ENCODE measurements around the gene RUSF1. TPM values are rescaled to one million over a fixed set of nuclear protein-coding genes. Genes with fewer than 3 reads are reported as not detected.

RUSF1 gene
- total RNA-seq, 4 donors from 2014 or later, result 20.2 to 49.2 (median 34.2) TPM

GRCh38 chr16:31451201-31451600 lies 57.0 kb downstream of the RUSF1 start:
- TF ChIP-seq, protein P1, sequence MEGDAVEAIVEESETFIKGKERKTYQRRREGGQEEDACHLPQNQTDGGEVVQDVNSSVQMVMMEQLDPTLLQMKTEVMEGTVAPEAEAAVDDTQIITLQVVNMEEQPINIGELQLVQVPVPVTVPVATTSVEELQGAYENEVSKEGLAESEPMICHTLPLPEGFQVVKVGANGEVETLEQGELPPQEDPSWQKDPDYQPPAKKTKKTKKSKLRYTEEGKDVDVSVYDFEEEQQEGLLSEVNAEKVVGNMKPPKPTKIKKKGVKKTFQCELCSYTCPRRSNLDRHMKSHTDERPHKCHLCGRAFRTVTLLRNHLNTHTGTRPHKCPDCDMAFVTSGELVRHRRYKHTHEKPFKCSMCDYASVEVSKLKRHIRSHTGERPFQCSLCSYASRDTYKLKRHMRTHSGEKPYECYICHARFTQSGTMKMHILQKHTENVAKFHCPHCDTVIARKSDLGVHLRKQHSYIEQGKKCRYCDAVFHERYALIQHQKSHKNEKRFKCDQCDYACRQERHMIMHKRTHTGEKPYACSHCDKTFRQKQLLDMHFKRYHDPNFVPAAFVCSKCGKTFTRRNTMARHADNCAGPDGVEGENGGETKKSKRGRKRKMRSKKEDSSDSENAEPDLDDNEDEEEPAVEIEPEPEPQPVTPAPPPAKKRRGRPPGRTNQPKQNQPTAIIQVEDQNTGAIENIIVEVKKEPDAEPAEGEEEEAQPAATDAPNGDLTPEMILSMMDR (IDR thresholded peaks at IDR 0.05; ENCODE audit: low read depth), result no peak

GRCh38 chr16:31441956-31442355 lies 66.2 kb downstream of the RUSF1 start:
- TF ChIP-seq, protein P1 (IDR thresholded peaks at IDR 0.05; ENCODE audit: low read depth), result no peak

- TF ChIP-seq, protein P1 (IDR thresholded peaks at IDR 0.05; ENCODE audit: low read depth), result no peak
Measured at GRCh38 chr16:31440516-31441184, 67.5 kb downstream of the RUSF1 start.

GRCh38 chr16:31439519-31439918 lies 68.7 kb downstream of the RUSF1 start:
- TF ChIP-seq, protein P1 (IDR thresholded peaks at IDR 0.05; ENCODE audit: low read depth), result no peak

Other genes with a start within 250 kb of the RUSF1 start
- gene ITGAM, start 248.4 kb downstream of the RUSF1 start, total RNA-seq, result 10 to 100 TPM; 12.4 to 72.2 (median 29.8) TPM
- gene ITGAX, start 153.2 kb downstream of the RUSF1 start, total RNA-seq, result 100 to 1,000 TPM in 1 of 4 donors, 1 to 10 TPM in 3; 4.7 to 158 (median 7.3) TPM
- under 1 TPM in 3 of 4 donors, not detected in 1; 0.22 to 0.68 (median 0.65) TPM for gene ITGAD, start 115.1 kb downstream of the RUSF1 start, total RNA-seq
- not detected for gene COX6A2, start 80.0 kb downstream of the RUSF1 start, total RNA-seq
- gene ZNF843, start 65.6 kb downstream of the RUSF1 start, total RNA-seq, result 1 to 10 TPM in 3 of 4 donors, under 1 TPM in 1; 0.98 to 2.4 (median 1.3) TPM
- gene ARMC5, start 48.9 kb downstream of the RUSF1 start, total RNA-seq, result 1 to 10 TPM; 2.5 to 7.7 (median 4.4) TPM
- 10 to 100 TPM; 12.6 to 35.0 (median 19.7) TPM for gene TGFB1I1, start 36.2 kb downstream of the RUSF1 start, total RNA-seq
- gene SLC5A2, start 25.3 kb downstream of the RUSF1 start, total RNA-seq, result not detected
- gene AHSP, start 19.5 kb upstream of the RUSF1 start, total RNA-seq, result 1 to 10 TPM in 1 of 4 donors, not detected in 3; 4.7 TPM

All from subcutaneous adipose tissue (tissue), 4 donors.